Panc1 (cell line): ENCODE data around the gene EVL.

Experiments
- CTCF ChIP-seq: fragments of 450-650 bp; IDR thresholded peaks from 2 replicates; pipeline ENCODE4 v1.5.1; 2017; ENCODE audit warnings: mild to moderate bottlenecking
- POLR2AphosphoS5 ChIP-seq: IDR thresholded peaks from 2 replicates; pipeline ENCODE4 v1.6.1; 2012; ENCODE audit warnings: mild to moderate bottlenecking, low read depth, low read length, moderate library complexity
- REST ChIP-seq, 2 experiments: IDR thresholded peaks; 2 replicates each; pipeline ENCODE4 v1.6.1; 2011 to 2012; ENCODE audit warnings: low read depth in 2 of 2, control low read depth in 1 of 2, low read length in 1 of 2, mild to moderate bottlenecking in 1 of 2, moderate library complexity in 1 of 2; ENCODE audit not compliant: insufficient read depth in 1 of 2

DNA sequence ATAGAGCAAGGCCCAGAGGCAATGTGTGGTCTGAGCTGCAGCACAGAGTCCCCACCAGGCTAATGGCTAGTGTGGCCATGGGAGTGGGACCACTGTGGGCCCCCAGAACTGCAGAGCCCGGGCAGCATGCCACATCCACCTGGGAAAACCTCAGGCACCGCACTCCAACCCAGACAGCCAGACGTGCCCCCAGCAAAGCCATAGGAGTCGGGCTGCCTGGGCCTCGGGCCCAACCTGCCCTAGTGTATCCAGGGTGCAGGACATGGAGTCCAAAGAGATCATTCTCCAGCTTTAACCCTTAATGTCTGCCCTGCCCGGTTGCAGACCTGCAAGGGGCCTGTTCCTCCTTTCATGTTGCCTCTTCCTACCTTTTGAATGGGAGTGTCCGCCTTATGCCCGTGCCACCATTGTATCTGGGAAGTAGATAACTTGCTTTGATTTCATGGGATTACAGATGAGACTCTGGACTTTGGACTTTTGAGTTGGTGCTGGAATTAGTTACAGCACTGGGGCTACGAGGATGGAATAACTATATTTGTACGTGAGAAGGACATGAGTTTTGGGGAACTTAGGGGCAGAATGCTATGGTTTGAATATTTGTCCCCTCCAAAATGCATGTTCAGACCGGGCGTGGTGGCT, 123.3 kb downstream of the EVL start:
- TF ChIP-seq CTCF (no peak), POLR2AphosphoS5 (no peak), REST (IDR thresholded peaks at IDR 0.05; ENCODE audit: insufficient read depth in 1 of 2, low read depth in 2 of 2, low read length in 1 of 2) (no peak)
